HG03045 (cell line): ENCODE results near the gene ADAD2.

Experiments used
- ATAC-seq: cut with Tn5 transposase; IDR thresholded peaks from one replicate; pipeline ENCODE4 v1.9.1; 2021; ENCODE audit warnings: mild to moderate bottlenecking, moderate library complexity; ENCODE audit not compliant: unreplicated experiment

The ADAD2 gene

DNA sequence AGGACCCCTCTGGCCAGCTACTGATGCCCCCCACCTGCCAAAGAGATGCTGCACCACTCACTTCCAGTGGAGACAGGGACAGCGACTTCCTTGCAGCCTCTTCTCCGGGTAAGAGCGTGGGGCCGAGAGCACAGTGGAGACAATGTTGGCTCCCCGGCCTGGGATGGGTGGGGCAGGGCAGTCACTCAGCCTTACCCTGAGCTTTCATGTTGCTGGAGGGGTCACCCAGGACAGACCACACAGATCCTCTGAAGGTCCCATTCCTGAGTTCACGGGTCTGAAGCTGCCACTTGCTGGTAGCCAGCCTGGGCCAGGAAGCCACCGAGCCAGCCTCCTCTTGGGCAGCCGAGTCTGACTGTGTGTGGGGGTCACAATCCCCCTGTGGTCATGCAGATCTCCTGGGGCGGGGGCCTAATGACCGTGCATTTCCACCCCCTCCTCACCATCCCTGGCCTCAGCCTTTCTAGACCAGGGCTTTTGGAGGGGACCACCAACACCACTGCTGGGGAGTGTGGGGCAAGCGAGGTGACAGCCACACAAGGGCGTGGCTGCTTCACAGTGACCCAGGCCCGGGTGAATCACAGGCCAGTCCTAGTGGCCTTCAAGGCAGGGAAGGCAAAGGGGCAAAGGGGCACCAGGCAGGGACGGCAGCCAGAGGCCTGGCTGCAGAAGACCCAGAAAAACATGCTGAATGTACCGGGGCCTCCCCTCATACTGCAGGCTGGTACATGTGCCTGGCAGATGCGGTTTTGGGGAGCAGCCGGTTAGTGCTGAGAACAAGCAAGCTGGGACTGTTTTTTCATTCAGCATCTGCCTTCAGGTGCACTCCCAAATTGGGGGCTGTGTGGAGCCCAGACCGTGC is 14.5 kb upstream of the ADAD2 start:
- ATAC-seq: no peak

DNA sequence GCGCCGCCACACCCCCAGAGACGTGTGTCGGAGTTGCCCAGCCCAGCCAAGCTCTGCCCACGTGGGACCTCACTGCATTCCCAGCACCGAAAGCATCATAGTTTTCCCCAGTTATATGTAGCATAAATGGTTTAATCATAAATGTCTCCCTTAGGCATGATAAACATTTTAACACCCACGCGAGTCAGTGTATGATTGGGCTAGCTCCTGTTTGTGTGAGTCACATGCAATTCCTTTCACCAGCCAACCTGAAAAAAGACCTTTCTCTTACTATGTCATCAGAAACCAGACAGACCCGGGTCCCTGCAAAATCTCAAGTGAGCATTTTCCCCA is 13.2 kb upstream of the ADAD2 start:
- ATAC-seq: no peak

DNA sequence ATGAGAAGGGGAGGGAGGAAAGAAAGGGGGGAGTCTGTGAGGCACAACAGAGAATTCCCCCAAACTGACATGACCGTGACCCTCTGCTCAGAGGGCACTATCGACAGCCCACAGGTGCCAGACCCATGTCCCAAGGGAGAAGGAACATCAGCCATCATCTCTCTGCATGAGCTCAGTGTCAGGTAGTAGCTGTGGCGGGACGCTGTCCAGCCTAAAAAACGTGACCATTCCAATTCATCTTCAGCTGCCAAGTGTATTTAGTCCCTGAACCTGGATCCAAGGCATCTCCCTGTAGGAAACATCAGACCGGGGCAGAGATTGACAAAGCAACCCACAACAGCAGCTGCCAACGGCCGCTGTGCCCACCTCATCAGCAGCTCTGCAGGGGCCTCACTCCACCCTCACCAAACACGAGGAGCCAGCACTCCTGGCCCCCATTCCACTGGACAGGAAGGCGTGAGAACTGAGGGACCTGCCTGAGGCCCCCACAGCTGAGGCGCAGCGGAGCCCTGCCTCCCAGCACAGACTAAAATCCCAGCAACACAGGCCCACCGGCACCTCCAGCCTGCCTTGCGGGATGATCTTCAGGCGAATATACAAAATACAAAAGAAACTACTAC is 12.7 kb upstream of the ADAD2 start:
- no peak for ATAC-seq

DNA sequence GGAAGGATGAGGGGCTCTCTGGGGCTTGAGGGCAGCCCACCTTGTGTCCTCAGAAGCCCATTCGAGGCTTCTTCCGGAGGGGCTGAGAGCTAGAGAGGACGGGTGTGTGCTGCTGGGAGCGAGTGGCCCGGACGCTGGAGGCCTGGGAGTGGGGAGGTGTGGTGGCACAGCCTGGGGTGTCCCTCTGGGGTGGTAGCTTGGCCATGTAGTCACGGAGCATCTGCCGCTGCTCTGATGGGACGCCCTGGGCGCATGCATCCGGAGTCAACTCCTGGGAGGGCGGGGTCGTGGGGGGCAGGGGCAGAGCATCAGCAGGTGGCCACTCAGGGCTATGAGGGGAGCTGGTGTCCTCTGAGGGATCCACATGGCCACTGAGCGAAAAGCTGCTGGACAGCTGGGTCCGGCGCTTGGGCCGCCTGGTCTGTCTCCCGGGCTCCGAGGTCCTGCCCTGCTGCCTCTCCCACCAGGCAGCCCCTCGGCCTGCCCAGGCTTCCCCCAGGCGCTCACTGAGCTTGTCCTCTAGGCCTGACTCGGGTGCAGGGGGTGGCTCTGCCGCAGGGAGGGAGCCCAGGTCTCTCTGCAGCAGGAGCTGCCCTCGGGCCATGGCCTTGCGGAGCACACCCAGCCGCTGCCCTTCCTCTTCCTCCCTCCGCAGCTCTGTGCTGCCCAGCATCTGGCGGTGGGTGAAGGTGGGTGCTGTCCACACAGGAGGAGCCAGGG is 11.9 kb upstream of the ADAD2 start:
- no peak for ATAC-seq

DNA sequence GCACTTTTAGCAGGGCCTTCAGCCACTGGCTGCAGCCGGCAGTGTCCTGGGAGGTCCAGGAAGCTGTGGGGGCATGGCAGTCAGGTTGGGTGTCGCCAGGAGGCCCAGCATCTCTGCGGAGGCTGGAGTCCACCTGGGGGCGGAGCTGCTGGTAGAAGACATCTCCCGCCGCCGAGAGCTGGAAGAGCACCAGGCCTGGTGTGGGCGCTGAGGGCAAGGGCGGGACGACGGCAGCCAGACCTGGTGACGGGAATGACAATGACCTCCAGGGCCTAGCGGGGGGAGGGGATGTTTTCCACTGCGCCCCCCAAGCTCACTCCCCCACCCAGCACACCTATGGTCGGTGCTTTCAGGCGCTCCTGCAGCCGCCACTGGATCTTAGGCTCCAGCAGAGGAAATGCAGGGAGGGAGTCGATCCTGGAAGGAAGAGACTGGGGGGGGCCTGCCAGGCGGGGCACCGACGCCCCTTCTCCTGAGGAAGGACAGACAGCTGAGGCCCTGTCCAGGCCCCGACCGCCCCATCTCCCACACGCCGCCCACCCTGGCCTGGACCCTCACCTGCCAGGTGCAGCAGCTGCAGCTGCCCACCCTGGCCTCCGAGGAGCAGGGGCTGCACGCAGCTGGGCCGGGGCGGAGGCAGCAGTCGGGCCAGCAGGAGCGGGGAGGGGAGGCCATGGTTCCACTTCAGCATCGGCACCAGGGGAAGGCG is 11.2 kb upstream of the ADAD2 start:
- no peak for ATAC-seq

DNA sequence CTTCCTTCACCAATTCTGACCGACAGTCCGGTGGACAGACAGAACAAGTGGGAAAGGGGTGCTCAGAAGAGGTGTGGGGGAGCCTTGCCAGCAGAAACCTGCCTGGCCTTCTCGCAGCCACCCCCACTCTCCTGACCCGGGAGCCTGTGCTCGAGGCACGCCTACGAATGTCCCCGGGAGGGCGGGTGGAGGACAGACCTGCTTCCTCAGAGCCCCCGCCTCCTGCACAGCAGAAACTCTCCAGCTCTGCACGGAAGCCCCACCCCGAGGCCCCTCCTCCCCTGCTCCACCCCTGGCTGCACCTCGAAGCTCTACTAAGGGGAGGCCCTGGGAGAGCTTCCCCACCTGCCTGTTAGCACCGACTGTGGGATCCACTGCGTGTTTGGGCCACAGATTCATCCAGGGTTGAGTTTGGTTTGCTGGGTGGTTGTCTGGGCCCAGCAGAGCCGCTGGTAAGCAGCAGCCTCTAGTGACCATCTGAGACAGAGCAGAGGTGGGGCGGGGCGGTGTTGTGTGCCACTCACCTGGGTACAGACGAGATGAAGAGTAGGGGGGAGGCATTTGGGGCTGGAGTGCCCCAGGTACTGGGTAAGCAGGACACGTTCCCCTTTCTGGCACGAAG is 10.3 kb upstream of the ADAD2 start:
- ATAC-seq: no peak

DNA sequence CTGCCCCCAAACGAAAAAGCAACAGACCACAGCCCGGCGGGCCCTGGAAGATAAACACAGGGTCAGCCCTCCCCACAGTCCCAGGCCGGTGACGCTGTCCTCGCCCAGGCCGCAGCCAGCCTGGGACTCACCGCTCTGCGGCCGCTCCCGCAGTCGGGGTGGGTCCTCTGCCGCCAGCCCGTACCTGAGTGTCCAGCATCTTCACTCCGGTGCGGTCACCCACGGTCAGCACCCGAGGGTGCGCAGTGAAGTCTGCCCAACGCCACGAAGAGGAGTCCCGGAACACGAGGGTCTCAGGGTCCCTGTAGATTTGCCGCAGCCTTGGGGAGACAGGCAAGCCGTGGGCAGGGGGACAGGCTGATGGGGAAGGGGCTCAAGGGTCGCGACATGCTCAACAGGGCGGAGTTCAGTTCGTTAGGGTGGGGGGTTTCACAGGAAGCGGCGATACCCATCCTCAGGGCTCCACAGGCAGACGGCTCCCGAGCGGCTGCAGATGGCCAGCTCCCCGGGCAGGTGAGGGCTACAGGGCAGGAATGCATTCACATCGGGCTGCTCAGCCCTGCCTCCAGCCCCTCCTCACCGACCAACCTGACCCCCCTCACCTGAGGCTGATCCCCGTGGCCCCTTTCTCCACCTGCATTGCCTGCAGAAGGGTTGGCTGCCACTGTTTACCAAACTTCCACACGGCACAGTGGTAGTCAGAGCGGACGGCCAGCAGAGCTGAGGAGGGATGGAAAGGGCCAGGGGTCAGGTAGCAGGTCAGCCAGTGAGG is 9.6 kb upstream of the ADAD2 start:
- no peak for ATAC-seq

DNA sequence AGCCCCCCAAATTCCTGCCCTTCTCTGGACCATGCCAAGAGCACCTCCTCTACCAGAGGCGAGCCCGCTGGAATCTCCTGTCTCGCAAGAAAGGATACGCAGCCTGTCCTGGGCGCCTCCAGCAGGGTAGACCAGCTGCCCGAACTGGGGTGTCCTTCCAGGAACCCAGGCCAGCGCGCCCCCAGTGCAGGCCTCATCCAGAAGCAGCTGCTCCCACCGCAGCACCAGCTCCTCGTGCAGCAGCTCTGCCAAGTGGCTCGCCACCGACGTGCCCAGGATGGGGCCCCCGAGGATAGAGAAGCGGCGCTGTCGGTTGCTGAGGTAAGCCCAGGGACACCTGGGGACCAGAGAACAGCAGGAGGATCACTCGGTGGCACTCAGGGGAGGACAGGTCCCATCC is 8.9 kb upstream of the ADAD2 start:
- ATAC-seq: no peak

DNA sequence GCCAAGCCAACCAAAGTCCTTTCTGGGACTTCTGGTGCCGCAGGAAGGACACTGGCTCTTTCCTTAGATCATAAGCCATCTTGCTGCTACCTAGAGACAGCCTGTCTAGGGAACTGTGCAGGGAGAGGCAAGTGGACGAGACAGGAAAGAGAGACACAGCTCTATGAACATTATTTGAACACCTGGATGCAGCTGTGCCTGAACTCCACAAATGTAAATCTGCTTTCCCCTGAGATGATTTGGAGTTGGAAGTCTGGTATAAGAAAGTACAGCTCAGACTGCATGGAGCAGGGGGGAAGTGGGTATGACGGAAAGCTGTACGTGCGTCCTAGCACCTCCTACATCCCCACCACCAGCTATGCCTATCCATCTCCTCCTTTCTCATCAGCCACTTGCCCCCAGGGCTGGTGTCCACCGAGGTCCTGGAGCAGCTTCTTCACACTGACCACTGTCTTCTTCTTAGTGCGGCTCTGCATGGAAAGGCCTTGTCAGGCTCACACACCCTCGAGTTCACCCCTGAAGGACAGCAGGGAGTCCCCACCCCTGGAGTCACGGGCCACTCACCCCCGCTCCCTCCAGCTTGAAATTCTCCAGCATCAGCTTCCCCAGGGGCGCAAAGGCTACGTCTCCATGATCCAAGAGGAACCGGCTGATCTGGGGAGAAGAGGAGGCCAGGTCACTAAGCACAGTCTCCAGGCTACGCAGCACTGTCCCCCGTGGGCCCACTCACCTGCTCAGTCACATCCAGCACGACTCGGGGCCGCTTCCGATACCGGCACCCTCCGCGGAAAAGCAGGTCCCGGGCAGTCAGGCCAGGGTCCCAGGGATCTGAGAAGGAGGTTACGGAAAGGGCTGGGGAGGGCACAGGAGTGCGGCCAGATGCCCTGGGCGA is 8.0 kb upstream of the ADAD2 start:
- ATAC-seq: no peak

DNA sequence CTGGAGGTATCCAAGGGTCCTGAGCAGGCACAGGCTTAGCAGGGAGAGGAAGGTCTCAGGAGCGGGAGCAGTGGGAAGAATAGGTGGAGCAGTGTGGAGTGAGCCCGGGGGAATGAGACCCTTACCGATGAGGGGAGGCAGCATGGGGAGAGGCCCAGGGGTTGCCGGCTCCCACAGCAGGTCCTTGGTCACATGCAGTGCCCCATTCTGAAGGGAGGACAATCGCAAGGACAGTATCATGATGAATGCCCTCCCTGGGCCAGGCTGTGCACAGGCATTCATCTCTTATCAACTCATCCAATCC is 7.4 kb upstream of the ADAD2 start:
- no peak for ATAC-seq

DNA sequence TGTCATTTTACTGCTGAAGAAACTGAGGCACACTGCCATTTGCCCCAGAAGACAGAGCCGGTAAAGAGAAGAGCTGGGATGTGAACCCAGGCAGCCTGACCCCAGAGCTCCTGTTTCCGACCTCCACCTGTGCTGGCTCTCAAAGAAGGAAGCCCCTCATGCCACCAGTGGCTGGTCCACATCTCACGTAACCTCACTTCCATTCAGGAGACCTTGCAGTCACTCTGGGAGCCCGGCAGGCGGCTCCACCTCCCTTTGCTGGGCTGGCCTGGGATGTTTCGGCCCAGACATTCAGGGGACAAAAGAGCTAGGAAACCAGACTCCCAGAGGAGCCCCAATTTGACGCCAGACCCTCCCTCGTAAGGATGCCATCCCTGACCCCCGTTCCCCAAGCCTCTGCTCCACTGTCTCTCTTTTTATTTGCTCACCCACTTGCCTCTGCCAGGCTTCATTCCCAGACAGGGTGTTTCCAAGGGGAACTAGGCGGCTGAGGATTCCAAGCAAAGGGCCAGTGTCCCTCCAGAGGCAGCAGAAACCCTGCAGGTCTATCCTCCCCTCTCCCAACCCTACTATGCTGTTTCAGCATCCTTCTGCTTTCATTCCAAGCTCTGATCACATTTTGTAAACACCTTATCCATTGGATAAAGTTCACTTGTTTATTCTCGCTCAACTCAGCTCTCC is 6.9 kb upstream of the ADAD2 start:
- ATAC-seq: no peak

DNA sequence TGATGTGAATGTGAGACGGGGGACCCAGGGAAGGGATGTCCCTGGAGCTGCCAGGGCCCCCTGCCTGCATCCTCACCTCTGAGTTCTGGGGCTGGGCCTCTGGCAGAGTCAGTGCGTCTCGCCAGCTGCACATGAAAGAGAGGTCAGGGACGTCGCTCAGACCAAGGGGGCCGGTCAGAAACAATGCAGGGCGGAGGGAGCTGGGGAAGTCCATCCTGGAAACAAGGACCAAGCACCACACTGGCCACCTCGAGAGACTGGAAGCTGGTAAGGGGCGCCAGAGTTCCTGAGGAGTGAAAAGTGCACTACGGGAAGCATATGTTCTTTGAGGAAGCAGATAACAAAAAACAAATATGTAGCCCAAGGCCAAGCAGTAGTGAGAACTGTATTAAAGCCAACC is 6.2 kb upstream of the ADAD2 start:
- ATAC-seq: no peak

DNA sequence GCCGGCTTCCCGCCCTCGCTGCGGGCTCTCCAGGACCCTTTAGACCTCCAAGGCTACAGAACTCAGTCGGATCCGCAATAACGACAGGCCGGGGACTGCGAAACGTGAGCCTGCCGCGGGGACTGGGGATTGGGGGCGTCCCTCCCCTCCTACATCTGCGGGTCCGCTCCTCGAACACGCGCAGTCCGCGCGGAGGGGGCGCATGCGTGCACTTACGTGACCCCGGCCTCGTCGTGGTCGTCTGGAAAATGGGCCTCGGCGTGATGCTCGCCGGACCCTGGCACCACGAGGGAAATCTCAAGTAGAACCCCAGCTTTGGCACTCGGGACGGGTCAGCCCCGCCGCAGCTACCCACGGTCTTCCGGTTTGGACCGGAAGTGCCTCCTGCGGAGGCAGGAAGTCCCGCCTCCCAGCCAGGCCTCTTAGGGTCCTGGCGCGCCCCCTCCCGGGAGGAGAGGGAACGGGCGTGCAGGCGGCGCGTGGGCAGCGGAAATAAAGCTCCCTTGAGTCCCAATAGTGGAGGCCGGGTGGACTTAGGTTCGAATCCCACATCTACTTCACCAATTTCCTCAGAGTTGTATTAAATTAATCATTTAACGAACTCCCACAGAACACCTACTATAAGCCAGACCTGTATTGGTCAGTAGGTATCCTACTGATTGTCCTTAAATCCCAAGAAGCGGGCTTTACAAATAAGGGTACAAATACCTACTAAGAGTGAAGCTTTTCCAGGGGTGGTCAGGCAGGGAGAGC is 4.1 kb upstream of the ADAD2 start, which contains the start of gene TAF1C:
Gene TAF1C, minus strand, starts transcription at position 373 of the 753 bp plus-strand sequence. CDS start 2,069 bp downstream, outside the sequence.
- ATAC-seq: peak; percentile 91

DNA sequence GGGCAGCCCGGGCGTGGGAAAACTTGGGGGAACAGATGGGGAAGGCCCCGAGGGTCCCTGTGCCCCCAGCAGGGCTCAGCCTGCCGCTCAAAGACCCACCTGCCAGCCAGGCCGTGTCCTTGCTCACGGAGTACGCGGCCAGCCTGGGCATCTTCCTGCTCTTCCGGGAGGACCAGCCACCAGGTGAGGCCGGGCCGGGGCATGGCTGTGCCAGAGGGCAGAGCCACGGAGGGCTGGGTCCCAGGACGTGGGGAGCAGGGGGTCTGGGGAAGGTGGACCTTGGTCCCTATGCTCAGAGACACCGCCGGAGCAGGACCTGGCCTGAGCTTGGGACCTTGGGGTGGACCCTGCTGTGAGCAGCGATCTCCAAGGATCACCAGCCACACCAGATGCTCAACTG is 509 bp downstream of the ADAD2 start:
- ATAC-seq: no peak

DNA sequence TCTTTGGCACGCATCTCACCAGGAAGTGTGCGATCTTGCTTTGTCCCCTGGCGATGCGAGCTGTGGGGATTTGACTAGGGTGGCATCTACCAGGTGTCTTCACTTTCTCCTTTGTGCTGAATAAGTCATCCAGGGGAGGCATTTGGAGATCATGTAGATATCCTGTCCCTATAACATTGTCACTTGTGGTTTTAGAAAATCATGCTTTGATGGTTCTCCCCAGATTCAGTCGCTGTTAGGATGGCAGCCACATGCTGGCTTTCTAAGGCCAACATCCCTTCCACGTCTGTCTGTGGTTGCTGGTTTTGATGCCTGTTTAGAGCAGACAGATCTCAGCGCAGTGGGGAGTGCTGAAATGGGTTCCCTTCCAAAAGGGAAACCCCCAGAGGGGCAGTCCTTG is 2.5 kb downstream of the ADAD2 start:
- ATAC-seq: no peak

DNA sequence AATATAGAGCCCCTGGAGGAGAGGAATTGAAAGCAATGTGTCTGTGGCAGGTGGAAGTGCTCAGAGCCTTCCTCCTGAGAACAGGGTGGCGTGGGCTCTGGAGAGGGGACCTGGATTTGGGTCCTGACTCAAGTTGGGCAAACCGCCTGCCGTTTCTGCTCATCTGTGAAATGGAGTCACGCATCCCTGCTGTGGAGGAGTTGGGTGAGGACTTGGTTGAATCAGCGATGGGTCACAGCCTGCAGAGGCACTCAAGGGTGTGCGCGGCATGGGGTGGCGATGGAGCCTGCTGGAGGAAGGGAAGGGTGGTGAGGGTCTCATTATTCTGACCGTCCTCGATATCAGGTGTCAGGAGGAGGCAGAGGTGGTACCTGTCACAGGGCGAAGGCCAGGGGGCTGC is 3.1 kb downstream of the ADAD2 start:
- ATAC-seq: no peak

DNA sequence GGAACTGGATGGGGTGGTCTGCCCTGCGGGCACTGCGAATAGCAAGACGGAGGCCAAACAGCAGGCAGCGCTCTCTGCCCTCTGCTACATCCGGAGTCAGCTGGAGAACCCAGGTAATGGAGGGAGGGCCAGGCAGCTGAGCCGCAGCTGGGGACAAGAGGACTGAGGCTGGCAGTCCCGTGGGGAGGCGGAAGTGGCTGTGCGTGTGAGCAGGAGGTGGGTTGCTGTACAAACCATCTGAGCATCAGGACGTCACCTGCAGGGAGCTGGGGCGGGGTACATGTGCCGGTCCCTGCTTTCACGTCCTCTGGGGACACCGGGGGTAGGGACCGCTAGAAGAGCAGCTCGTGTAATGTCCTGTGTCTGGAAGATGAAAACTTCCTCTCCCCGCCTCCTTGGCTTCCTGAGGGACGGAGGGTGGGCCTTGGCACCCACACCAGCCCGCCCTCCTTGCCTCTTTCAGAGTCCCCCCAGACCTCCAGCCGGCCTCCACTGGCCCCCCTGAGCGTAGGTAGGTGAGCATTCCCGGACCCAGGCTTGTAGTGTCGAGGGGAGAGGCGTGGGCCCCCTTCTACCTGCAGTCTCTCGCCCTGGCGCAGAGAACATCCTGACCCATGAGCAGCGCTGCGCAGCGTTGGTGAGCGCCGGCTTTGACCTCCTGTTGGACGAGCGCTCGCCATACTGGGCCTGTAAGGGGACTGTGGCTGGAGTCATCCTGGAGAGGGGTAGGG is 3.7 kb downstream of the ADAD2 start:
- no peak for ATAC-seq
